Measurements from ENCODE around the gene WDR54.
"Not testable (repeated sequence)": the region's sequence is repeated elsewhere in the genome, so short reads cannot be mapped to it uniquely, and the experiment has no call there.

Gene WDR54

DNA sequence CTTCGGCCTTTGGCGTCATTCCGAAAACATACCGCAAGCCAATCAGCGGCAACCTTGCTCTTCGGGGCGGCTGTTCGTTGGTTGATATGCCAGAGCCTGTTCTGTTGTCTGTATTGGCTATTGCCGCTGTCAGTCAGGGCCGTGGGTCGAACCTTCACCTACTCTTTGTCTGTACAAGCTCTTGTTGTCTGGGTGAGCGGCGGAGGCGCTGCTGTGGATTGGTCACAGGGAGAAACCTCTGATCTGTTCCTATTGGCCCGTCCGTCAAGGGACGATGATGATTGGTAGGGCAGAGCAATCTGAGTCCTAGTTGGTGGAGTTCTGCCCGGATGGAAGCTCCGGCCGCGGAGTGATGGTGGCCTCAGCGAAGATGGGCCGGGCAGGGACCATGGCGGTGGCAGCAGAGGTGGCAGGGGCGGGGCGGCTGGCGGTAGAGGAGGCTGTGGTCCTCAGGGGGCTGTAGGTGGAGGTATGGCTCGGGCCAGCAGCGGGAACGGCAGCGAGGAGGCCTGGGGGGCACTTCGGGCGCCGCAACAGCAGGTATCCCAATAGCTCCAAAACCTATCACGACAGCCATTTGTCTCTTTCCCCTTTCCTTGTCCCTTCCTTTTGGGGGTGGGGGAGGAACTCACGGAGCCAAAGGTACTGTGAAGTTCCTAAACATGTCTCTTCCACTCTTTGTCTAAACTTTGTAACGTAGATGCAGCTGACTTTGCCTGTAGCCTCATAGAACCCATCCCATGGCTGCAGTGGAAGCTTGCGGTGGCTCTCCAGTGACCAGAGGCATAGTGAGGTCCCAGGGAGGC is 36.8 kb downstream of the WDR54 start, which contains the start of gene WBP1:
TSS of gene WBP1 (plus strand) at position 307 of the 806 bp plus-strand sequence. CDS start at position 472, 165 bp downstream.
- DNase-seq: peak; percentile 100

DNA sequence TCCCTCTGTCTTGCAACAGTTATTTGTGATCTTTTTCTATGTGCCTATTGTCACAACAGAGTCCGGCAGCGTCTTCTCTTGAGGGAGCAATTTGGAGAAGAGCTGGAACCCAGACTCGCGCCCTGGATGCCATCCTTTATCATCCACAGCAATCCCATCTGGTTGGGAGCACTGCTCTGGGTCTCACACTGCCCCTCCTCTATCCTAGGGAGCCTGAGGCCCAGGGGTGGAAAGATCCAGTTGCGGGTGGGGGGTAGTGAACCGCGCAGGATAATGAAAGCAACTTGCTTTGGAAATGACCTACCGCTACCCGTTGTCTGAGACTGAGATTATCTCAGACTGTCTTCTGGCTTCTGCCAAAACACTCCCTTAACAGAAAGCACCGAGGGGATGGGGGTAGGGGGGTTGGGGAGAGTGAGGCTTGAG is 37.4 kb downstream of the WDR54 start:
- no peak for DNase-seq

DNA sequence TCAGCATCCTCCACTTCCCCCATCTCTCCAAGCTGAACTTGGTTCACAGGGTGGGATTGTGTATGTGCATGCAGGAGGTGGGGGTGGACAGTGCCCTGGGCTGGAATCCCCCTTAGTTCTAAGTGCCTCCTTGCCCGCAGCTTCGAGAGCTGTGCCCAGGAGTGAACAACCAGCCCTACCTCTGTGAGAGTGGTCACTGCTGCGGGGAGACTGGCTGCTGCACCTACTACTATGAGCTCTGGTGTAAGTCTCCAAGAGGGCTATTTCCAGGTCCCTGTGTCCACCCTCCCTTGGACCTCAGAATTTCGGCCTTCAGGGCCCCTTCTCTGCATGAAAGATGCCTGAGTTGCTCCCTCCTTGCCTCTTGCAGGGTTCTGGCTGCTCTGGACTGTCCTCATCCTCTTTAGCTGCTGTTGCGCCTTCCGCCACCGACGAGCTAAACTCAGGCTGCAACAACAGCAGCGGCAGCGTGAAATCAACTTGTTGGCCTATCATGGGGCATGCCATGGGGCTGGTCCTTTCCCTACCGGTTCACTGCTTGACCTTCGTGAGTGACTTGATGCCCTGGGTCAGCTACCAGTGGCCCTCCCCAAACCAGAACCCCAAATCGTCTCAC is 38.1 kb downstream of the WDR54 start:
- not testable (repeated sequence) for DNase-seq

DNA sequence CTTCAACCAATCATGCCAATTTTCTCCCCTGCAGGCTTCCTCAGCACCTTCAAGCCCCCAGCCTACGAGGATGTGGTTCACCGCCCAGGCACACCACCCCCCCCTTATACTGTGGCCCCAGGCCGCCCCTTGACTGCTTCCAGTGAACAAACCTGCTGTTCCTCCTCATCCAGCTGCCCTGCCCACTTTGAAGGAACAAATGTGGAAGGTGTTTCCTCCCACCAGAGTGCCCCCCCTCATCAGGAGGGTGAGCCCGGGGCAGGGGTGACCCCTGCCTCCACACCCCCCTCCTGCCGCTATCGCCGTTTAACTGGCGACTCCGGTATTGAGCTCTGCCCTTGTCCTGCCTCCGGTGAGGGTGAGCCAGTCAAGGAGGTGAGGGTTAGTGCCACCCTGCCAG is 38.7 kb downstream of the WDR54 start:
- not testable (repeated sequence) for DNase-seq

DNA sequence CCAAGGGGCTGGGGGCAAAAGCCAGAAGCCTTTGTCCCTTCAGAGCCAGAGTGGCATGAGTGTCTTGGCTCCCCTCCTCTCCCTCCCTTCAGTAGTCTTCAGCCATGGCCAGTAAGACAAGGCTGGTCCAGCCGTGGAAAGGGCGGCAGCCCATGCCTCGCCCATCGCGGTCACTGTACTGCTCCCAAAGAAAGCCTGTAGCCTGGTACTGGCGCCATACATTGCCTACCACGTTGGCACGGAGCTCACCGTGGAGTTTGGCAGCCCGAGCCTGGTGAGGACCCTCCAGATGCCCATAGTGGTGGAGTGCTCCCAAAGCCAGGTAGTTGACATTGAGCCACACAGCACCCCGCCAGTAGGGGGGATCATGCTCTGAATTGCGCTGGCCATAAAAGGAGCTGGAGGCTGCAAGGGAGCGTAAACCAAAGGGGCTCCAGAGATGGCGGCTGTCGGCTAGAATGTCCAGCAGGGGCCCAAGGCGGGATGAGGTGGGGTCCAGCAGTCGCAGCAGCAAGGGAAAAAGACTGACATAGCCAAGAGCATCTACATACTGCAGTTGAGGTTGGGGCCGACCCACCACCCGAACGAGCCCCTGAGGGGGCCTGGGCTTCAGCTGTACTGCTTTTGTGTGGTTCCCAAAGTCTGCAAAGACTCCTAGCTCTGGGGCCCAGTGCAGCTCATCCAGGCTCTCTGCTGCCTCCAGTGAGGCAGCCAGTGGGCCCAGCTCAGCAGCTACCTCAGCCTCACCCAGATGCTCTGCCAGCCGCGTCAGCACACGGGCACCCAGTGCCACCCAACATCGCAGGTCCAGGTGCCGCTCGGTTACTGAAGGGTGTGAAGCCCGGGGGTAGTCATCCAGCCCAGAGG is 39.9 kb downstream of the WDR54 start:
- no peak for DNase-seq

DNA sequence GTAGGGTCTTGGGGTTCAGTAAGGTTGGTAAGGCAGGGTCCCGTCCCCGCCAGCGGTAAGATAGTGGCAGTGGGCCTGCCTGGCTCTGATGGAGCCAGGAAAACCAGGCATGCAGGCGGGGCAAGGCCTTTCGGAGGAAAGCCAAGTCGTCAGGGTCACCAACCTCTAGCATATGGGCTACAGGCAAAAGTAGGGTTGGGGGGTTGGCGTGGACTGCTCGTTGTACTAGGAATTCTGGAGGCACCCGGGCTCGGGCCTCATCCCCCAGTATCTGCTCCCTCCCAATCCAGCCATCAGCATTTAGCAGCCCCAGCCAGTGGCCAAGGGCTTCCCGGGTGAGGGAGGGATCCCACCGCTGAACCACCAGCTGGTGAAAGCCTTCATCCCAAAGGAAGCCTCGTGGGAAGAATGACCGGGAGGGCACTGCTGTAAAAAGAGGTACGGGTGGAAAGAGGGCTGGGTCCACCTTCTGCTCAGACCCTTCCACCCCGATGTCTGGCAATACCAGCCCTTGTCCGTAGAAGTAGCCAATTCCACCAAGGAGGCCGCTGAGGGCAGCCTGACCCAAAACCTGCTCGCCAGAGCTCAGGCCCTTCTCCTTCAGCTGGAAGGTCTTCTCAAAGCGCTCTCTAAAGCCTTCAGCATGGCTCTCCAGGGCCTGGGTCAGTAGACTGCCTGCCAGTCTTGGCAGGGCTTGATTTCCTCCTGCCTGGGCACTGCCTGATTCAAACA is 40.7 kb downstream of the WDR54 start:
- DNase-seq: no peak

DNA sequence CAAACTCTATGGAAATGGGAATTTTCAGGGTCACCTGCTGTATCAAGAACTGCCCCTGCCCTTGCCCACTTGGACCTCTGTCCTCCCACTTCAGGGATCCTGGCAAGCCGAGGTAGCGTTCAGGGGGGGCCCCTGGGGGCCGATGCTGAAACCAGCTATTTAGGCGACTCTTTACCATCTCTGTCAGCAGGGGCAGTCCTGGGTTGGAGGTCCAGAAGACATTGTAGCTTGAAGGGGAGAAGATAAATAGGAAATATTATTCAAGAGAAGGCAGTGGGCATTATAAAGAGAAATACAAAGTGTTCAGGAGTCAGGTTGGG is 41.2 kb downstream of the WDR54 start:
- no peak for DNase-seq

DNA sequence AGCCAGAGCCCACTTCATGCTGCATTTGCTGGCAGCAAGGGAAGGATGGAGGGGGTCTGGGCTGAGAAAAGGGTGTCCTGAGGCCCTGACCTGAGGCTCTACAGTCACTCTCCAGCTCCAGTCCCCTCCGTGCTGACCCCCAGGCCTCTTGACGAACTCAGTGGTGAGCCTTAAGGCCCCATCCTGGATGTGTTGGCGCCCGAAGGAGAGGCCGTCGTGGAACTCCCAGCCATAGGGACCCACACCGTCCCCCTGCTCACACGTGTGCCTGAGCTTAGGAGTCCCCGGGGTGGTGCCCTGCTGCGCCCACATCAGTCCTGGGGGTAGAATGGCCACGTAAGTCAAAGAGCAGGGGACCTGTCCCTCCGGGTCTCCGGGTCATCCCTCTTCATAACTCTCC is 42.9 kb downstream of the WDR54 start:
- DNase-seq: no peak

DNA sequence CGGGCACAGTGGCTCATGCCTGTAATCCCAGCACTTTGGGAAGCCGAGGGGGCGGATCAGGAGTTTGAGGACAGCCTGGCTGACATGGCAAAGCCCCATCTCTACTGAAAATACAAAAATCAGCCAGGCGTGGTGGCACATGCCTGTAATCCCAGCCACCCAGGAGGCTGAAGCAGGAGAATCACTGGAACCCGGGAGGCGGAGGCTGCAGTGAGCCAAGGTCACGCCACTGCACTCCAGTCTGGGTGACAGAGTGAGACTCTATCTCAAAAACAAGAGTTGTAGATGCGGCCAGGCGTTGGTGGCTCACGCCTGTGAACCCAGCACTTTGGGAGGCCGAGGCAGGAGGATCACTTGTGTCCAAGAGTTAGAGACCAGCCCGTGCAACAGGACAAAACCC is 49.2 kb downstream of the WDR54 start:
- not testable (repeated sequence) for DNase-seq

DNA sequence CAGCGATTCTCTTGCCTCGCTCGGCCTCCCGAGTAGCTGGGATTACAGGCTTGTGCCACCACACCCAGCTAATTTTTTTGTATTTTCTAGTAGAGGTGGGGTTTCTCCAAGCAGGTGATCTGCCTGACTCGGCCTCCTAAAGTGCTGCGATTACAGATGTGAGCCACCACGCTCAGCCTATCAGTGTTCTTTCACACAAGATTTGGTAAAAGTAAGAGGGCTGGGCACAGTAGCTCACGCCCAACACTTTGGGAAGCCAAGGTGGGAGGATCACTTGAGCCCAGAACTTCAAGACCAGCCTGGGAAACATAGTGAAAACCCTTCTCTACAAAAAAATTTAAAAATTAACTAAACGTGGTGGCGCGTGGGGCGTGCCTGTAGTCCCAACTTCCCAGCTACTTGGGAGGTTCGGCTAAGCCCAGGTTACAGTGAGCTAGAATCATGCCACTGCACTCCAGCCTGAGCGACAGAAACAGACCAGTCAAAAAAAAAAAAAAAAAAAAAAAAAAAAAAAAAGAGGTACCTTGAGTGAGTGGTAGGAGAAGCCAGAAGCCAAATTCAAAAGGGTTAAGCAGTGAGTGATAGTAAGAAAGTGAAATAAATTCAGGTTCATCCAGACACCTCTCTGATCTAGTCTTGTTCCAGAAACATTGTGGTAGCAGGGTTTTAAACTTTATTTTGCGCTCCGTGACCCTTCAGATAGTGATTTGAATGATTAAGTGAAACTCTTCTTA is 50.0 kb downstream of the WDR54 start:
- peak; percentile 63 for DNase-seq

DNA sequence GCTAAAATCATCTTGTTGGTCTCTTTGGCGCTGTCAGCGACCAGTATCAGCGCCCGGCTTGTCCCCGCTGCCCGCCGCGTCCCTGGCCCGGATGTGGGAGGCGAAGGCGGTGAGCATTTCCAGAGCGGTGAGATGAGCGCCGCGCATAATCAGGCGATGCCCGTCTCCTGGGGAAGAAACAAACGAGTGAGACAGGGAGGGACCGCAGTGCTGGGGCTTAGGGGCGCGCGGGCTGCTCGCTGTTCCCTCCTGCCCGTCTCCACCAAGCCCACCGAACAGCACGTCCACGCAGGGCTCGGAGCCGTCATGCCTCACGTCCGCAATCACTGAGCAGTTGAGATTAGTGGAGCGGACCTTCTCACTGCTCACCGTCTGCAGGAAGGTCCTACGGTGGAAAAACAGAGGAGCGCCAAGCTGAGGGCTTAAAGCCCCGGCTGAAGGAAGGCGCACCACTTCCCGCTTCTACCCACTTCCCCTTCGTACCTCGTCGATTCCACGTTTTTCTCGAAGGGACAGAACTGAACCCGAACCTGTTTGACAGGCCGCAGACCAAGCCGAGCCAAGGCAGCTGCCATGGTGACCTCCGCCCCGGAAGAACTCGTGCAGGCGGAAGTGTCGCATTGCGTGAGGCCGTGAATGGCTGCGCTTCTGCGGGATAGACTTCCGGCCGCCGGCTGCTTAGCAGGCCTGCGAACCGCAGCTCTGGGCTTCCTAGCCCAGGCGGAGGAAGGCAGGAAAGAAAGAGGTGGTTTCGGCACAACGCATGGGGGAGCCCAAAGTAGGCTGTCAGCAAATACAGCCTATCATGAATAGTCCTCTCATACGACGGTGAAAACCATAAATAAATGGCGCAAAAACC is 50.8 kb downstream of the WDR54 start, which contains the start of gene MRPL53:
TSS of gene MRPL53 (minus strand) at position 595 of the 859 bp plus-strand sequence. CDS start at position 575, 20 bp downstream.
- DNase-seq: peak; percentile 84

DNA sequence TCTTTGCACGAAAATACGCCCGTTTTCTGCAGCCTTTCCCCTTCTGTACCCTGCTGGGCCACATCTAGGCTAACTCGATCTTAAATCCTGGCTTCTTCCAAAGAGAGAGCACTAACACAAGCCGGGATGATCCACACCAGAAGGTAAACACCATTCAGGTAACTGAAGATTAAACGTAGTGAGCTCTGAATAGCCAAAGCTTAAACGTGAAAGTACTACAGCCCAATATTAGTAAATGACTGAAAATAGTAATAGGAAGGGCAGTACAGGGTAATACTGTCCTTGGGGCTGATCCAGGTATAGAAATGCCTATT is 51.4 kb downstream of the WDR54 start:
- DNase-seq: no peak

DNA sequence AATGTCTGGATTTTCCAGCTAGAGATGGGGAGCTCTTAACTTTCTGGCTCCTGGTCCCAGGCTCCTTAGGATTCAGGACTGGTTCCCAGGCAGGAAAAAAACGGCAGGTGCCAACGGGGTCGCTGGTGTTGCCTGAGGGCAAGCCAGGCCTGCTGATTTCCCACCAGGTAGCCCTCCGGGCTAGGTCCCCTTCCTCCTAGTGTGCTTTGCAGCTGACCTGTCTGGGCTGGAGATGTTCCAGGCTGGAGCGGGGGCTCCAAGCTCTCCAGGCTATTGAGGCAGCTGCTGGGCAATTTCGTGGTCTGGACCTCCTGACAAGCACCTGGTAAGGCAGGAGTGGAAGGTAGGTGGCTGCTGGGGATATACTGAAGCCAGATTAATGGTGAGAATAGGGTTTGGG is 53.0 kb downstream of the WDR54 start:
- DNase-seq: no peak

DNA sequence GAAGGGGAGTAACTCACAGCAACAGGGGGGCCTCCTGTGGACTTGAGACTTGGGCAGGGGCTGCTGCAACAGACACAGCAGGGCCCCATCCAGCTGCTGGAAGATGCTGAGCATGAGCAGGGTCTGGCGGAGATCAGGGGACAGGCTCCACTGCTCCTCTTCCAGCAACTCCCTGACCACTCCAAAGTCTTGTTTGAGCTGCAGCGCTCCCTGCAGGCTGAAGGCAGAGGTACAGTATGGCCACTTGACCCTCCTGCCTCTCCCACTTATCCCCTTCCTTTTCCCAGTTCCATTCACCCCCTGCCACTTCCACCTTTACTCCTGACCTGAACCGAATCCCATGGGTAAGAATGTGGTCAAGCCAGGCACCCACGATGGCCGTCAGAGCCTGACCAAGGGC is 53.4 kb downstream of the WDR54 start:
- no peak for DNase-seq
